Measurements from ENCODE around the gene ADCY9.
"Not testable (repeated sequence)": the region's sequence is repeated elsewhere in the genome, so short reads cannot be mapped to it uniquely, and the experiment has no call there.

ADCY9 gene

DNA sequence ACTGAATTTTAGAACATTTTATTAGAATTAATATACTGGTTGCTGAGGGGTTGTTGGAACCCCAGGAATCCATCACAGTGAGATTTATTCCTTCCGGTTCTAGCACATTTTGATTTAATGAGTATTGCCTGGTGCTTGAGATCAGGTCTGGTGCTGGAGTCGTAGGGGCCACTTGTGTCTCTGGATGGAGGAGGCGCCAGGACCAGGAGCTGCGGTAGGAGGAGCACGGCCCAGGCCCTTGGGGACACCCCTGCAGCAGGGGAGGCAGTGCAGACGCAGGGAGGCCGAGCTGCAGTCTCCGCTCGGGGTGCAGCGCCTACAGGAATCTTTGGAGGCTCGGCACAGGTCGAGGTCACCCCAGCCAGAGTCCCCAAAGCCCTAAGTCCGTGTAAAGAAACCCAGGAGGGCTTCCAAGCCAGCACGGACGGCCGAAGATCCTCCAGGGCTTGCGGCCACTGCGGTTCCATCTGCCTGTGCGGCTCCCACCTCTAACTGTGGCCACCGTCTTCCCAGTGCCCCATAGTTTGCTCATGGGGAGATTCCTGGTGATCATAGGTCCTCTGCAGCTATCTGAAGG is 169.6 kb downstream of the ADCY9 start:
- DNase-seq, result no peak

DNA sequence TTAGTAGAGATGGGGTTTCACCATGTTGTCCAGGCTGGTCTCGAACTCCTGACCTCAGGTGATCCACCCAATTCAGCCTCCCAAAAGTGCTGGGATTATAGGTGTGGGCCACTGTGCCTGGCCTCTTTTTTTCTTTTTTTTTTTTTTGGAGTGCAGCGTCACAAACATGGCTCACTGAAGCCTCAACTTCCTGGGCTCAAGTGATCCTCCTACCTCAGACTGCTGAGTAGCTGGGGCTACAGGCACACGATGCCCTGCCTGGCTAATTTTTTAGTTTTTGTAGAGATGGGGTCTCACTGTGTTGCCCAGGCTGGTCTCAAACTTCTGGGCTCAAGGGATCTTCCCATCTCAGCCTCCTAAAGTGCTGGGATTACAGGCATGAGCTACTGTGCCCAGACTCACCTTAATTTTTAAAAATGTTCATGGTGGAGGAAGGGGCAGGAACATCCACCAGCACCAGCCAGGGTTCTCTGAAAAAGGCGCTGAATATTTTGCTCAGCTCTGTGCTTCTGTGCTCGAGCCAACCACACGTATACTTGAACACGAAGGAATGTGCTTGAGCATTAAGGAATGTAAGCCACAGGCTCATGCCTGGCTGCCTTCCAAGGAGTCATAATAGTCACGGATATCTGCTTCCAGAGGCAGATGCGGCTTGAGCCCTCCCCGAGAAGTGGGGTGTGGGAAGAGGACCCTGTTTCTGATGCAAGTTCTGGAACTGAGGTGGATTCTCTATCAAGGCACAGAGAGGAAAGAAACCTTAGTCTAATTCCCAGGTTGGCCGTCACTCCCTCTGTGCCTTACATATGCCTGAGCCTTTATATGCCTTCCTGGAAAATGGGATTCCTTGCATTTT is 170.3 kb downstream of the ADCY9 start:
- no peak for DNase-seq

DNA sequence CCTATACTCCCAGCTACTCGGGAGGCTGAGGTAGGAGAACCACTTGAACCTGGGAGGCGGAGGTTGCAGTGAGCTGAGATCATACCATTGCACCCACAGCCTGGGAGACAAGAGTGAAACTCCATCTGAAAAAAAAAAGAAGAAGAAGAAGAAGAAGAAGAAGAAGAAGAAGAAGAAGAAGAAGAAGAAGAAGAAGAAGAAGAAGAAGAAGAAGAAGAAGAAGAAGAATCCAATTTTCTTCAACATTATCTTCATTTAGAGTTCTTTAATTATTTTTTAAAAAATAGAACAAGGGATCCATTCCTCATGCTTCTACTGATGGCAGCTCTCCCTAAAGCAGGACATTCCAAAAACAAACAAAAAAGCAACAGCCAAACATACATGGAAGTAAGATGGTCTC is 171.8 kb downstream of the ADCY9 start:
- not testable (repeated sequence) for DNase-seq

DNA sequence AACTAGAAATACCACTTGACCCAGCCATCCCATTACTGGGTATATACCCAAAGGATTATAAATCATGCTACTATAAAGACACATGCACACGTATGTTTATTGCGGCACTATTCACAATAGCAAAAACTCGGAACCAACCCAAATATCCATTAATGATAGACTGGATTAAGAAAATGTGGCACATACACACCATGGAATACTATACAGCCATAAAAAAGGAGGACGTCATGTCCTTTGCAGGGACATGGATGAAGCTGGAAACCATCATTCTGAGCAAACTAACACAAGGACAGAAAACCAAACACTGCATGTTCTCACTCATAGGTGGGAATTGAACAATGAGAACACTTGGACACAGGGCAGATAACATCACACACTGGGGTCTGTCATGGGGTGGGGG is 174.1 kb downstream of the ADCY9 start:
- DNase-seq, result not testable (repeated sequence)

DNA sequence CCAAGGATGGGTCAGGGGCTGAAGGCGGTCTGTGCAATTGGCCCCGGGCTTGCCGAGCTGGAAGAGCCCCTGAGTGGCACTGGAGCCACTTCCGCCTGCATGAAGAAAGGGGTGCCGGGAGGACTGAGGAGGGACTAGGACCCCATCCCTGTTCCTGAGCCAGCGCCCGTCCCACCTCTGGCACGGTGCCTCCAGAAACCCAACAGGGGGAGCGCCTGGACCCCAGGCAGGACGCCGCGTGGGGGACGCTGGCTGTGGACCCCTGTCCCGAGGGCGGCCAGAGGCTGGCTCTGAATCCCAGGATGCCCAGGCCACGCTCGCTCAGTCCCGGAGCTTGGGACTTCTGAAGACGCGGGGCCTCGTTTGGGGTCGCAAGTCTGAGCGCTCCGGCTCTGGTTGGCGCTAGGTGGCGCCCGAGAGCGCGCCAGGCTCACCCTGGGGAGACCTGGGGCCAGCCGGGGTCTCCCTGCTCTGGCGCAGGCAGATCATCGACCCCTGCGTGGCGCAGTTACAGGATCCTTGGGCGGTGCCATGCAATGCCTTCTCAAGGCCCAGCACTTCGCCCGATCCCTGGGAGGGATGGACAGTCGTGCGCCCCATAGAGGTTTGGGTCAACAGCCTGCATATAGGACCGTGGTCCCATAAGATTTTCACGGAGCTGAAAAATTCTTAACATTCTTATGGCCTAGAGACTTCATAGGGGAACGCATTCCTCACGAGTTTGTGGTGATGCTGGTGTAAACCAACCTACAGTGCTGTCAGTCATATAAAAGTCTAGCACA is 177.2 kb downstream of the ADCY9 start:
- no peak for DNase-seq

DNA sequence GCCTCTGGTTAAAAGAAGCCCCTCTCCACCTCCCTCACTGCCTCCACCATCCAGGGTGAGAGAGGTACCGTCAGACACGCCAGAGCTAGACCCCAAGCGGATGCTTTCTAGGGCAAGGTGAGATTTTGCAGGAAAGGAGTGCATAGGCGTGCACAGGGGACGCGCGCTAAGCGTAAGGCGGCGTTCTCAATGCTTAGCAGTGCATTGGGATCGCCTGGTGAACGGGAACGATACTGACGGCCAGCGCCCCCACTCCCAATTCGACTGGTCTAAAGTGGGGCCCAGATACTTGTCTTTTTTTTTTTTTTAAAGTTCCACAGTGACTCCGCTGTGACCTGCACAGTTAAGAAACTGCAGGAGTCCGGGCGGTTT is 177.8 kb downstream of the ADCY9 start:
- DNase-seq, result no peak

DNA sequence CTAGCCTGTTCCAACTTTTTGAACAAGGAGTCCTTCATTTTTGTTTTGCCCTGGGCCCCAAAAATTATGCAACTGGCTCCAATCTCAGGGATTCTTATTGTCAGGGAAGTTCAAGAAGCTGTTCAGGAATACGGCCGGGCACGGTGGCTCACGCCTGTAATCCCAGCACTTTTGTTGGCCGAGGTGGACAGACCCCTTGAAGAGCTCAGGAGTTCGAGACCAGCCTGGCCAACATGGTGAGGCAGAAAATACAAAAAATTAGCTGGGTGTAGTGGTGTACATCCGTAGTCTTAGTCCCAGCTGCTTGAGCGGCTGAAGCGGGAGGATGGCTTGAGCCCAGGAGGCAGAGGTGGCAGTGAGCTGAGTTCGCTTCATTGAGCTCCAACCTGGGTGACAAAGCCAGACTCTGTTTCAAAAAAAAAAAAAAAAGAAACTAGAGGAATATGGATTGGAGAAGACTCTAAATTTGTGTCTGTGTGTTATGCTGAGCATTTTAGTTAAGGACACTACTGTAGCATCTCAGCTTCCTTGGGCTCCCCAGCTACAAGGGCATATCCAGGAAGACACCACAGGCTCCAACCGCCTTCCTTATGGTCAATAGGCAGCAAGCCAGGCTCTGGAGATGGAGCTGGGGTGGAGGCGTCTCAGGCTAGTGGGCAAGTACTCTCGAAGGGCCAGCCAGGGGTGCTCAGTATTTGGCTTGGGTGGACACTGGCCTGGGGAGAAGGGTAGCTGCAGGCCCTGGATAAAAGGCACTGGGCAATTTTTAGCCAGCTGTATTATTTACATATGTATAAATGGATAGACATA is 179.0 kb downstream of the ADCY9 start:
- DNase-seq, result no peak

DNA sequence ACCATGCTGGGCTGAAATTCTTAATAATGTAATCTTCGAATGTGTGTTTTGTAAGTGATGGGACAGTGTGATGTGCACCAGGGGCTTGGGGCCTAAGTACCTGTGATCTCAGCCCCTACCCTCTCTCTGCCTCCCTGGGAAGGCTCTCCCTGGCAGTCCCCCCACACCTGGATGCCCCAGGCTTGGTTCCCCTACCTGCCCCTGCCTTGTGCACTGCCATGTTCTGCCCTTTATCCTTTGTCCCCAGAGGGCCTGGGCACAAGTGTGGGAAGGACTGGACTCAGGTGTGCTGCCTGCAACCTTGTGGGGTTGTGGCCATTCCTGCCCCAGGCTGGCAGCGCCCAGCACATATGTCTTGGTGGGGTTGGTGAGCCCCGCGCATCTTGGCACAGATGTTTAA is 180.3 kb downstream of the ADCY9 start:
- DNase-seq, result no peak

DNA sequence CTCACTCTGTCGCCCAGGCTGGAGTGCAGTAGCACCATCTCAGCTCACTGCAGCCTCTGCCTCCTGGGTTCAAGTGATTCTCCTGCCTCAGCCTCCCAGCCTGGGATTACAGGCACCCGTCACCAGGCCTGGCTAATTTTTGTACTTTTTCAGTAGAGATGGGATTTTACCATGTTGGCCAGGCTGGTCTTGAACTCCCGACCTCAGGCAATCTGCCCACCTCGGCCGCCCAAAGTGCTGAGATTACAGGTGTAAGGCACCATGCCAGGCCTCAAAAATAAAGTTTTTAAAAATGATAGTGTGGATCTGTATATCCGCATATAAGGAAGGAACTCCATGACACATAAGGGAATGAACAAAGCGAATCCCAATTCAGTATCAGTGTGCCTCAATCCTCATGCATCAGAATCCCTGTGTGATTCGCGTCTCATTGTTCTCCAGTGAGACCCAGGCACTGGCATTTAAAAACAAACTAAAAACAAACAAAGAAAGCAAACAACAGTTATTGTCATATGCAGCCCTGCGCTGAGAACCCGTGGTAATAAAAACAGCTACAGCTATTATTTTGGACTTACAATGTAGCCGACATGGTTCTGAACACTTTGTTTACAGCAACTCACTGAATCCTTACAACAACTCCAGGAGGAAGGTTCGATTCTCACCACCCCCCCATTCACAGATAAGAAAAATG is 181.6 kb downstream of the ADCY9 start:
- DNase-seq, result no peak

DNA sequence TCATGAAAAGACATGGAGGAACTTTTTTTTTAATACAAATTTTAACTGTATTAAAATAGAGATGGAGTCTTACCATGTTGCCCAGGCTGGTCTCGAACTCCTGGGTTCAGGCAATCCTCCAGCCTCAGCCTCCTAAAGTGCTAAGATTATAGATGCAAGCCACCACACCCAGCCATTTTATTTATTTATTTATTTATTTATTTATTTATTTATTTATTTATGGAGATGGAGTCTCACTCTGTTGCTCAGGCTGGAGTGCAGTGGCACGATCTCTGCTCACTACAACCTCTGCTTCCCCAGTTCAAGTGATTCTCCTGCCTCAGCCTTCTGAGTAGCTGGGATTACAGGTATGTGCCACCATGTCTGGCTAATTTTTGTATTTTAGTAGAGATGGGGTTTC is 189.1 kb downstream of the ADCY9 start:
- DNase-seq, result not testable (repeated sequence)

DNA sequence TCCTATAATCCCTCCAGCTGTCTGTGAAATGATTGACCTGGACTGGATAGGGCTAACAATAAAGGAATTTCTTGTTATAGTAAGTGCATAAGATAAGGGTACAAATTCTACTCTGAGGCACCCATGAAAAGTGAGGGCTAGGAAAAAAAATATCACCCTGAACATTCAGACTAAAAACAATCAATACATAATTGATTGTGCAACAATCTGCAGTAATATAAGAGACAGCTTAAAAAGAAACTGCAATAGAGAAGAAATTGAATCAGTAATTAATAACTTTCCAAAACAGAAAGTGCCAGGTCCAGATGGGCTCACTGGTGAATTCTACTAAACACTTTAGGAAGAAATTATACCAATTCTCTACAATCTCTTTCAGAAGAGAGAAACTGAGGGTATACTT is 191.5 kb downstream of the ADCY9 start:
- no peak for DNase-seq

DNA sequence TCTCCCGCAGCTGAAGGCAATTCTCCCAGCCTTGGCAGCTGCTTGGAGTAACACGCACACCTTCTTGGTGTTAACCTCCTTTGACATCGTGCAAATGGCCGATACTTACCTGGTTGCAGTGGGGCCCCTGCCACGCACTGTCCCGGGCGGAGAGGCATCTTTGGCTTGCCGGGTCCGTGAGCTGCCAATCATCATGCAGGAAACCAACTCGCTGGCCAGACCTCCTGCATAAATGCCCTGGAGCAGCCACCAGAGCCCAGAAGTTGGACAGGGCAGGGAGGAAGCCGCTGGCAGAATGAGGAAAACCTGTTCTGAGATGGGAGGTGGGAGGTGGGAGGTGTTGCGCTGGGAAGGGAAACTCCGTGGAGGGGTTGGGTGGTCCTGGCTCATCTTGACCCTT is 194.0 kb downstream of the ADCY9 start:
- no peak for DNase-seq

DNA sequence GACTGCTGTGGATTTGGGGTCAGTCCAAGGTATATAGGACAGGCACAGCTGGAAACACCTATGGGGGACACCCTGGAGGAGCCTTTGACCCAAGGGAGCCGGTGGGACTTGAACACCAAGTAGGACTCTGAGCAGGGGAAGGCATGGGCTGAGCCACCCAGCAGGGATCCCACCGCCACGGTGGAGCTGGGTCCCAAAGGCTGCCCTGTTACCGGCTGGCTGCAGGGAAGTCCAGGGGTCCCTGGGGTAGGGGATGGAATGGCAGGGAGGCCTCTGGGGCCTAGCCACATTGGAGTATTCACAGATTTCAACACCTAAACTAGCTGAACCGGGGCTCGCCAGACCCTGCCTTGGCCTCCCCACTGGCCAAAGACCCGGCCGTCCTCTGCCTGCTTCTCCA is 196.0 kb downstream of the ADCY9 start:
- DNase-seq, result no peak

DNA sequence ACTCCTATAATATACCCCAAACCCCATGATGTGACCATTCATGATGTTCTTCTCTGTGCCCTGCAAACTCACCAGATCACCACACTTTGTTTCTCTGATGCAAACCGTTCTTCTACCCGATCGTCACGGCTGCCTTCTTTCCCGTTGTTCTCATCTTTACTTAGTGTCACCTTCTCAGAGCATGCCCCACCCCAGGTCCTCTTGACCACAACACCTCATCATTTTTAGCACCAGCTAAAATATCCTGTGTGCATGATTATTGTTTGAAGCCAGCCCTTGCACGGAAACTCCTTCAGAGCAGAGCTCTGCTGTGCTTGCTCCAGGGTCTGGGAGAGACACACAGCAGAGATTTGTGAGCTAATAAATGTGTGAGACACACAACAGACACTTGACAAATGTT is 196.8 kb downstream of the ADCY9 start:
- no peak for DNase-seq

DNA sequence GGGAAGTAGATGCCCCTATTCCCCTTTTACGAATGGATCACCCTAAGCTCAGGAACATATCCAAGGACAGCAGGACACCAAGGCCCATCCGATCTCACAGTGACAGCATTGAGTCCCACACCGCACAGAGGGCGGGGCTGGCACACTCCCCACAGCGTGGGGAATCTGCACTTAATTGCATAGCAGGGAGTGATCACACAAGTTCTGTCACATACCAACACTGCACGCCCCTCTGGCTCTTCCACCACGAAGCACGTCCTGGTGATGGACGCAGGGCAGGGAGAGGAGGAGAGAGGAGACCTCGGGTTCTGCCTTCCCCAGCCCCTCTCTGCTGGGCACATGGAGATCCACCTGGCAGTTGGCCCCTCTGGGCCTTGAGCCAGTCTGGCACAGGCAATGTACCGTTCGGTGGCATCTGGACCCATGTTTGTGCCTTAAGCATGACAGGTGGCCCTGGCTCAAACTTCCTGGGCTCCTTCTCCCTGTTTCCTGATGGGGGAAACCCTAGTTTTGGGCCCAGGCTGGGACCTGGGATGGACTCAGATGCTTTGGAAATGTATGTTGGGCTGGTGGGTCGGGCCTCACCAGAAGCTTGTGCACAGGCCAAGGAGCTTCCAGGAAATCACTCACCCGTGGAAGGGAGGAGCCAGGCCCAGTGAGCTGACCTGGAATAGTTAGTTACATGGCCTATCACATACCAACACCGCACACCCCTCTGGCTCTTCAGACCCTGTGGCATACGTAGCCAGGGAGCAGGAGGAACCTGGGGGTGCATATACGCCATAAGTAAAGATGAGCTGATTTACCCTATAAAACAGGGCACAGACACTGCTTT is 200.6 kb downstream of the ADCY9 start:
- no peak for DNase-seq

DNA sequence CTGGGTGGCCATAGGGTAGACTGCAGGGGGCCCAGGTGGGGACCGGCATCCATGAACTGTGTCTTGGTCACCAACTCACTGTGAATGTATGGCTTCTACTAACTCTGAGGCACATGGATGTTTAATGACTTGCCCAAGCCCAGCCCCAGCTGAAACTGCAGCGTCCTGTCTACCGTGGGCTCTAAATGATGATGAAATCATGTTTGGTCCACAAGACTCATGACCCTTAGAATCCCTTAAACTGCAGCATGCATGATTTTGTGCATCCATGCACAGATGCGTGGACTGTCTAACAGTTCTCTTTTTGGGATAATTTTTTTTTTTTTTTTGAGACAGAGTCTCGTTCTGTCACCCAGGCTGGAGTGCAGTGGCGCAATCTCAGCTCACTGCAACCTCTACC is 203.3 kb downstream of the ADCY9 start:
- DNase-seq, result no peak
